Measurements from ENCODE around the gene SPSB4.
"Not testable (repeated sequence)": the region's sequence is repeated elsewhere in the genome, so short reads cannot be mapped to it uniquely, and the experiment has no call there.

The SPSB4 gene

GRCh38 chr3:141111364-141112155 is 60.4 kb downstream of the SPSB4 start:
- Histone ChIP-seq H3K4me2 (ENCODE audit: low read length, poor library complexity, severe bottlenecking) (no peak overlapping the region), H3K9ac (ENCODE audit: low read length) (no peak overlapping the region), H3K9me3 (ENCODE audit: control insufficient read depth, low read length) (peaks cover 7% of the 10 kb centered on the region), H3K4ac (ENCODE audit: low read depth in 1 of 2, low read length in 2 of 2) (no peak overlapping the region), H4K91ac (ENCODE audit: low read length) (no peak overlapping the region), H2BK5ac (ENCODE audit: low read depth, low read length, poor library complexity, severe bottlenecking) (no peak overlapping the region), H3K36me3 (ENCODE audit: control insufficient read depth in 1 of 2, insufficient read depth in 2 of 2, low read depth in 1 of 2, low read length in 2 of 2) (no peaks in the 10 kb centered on the region), H2BK15ac (ENCODE audit: low read depth, poor library complexity, severe bottlenecking) (no peak overlapping the region), H3K4me3 (ENCODE audit: insufficient read depth in 1 of 2, low read depth in 1 of 2, low read length in 2 of 2) (no peak overlapping the region), H2AFZ (ENCODE audit: low read depth, low read length) (no peak overlapping the region), H3K79me1 (replicated peaks; ENCODE audit: low read length, poor library complexity, severe bottlenecking) (no peaks in the 10 kb centered on the region), H4K8ac (ENCODE audit: low read length) (no peak overlapping the region), H3K14ac (ENCODE audit: low read length in 2 of 2) (no peak overlapping the region), H3K27me3 (ENCODE audit: control insufficient read depth in 1 of 2, insufficient read depth in 1 of 2, low read length in 2 of 2) (peaks cover 0 to 24% of the 10 kb centered on the region in 2 experiments), H2AK5ac (ENCODE audit: low read length, severe bottlenecking) (no peak overlapping the region), H3K27ac (ENCODE audit: low read length, poor library complexity, severe bottlenecking) (no peak overlapping the region), H2BK120ac (ENCODE audit: low read depth, low read length) (no peak overlapping the region), H3K23ac (ENCODE audit: low read length in 2 of 2) (no peak overlapping the region), H2BK12ac (ENCODE audit: low read length in 2 of 2) (no peak overlapping the region), H3K4me1 (ENCODE audit: control insufficient read depth, insufficient read depth, low read depth, low read length) (peaks cover 2% of the 10 kb centered on the region), H3K18ac (ENCODE audit: low read depth in 1 of 2, low read length in 2 of 2) (no peak overlapping the region)
- DNase-seq: no peak
- 86% methylated on average over 12 of the region's 12 CpGs for WGBS

- no peak overlapping the region for H2AFZ ChIP-seq (ENCODE audit: low read depth, low read length)
- H3K27ac ChIP-seq (ENCODE audit: low read length, poor library complexity, severe bottlenecking): no peak overlapping the region
- H3K14ac ChIP-seq (ENCODE audit: low read length in 2 of 2): no peak overlapping the region
- no peak overlapping the region for H2AK5ac ChIP-seq (ENCODE audit: low read length, severe bottlenecking)
- no peak overlapping the region for H3K23ac ChIP-seq (ENCODE audit: low read length in 2 of 2)
- peaks cover 7% of the 10 kb centered on the region for H3K9me3 ChIP-seq (ENCODE audit: control insufficient read depth, low read length)
- H3K27me3 ChIP-seq (ENCODE audit: control insufficient read depth in 1 of 2, insufficient read depth in 1 of 2, low read length in 2 of 2): peaks cover 0 to 17% of the 10 kb centered on the region in 2 experiments
- no peak overlapping the region for H2BK12ac ChIP-seq (ENCODE audit: low read length in 2 of 2)
- 96% methylated on average over 2 of the region's 3 CpGs for WGBS
- no peak overlapping the region for H3K4me2 ChIP-seq (ENCODE audit: low read length, poor library complexity, severe bottlenecking)
- no peak overlapping the region for H4K8ac ChIP-seq (ENCODE audit: low read length)
- no peak for DNase-seq
- no peak overlapping the region for H2BK120ac ChIP-seq (ENCODE audit: low read depth, low read length)
- H3K4me3 ChIP-seq (ENCODE audit: insufficient read depth in 1 of 2, low read depth in 1 of 2, low read length in 2 of 2): no peak overlapping the region
- no peak overlapping the region for H3K4ac ChIP-seq (ENCODE audit: low read depth in 1 of 2, low read length in 2 of 2)
- no peaks in the 10 kb centered on the region for H3K36me3 ChIP-seq (ENCODE audit: control insufficient read depth in 1 of 2, insufficient read depth in 2 of 2, low read depth in 1 of 2, low read length in 2 of 2)
- peaks cover 2% of the 10 kb centered on the region for H3K4me1 ChIP-seq (ENCODE audit: control insufficient read depth, insufficient read depth, low read depth, low read length)
- H3K79me1 ChIP-seq (replicated peaks; ENCODE audit: low read length, poor library complexity, severe bottlenecking): no peaks in the 10 kb centered on the region
- H3K9ac ChIP-seq (ENCODE audit: low read length): no peak overlapping the region
- H2BK15ac ChIP-seq (ENCODE audit: low read depth, poor library complexity, severe bottlenecking): no peak overlapping the region
- no peak overlapping the region for H2BK5ac ChIP-seq (ENCODE audit: low read depth, low read length, poor library complexity, severe bottlenecking)
- no peak overlapping the region for H3K18ac ChIP-seq (ENCODE audit: low read depth in 1 of 2, low read length in 2 of 2)
- H4K91ac ChIP-seq (ENCODE audit: low read length): no peak overlapping the region
Measured at GRCh38 chr3:141112686-141113297, 61.6 kb downstream of the SPSB4 start.

GRCh38 chr3:141113680-141114079 is 62.5 kb downstream of the SPSB4 start:
- H2BK120ac ChIP-seq (ENCODE audit: low read depth, low read length); H4K8ac ChIP-seq (ENCODE audit: low read length); H3K79me1 ChIP-seq (replicated peaks; ENCODE audit: low read length, poor library complexity, severe bottlenecking); H3K4me2 ChIP-seq (ENCODE audit: low read length, poor library complexity, severe bottlenecking); H3K18ac ChIP-seq (ENCODE audit: low read depth in 1 of 2, low read length in 2 of 2); H2BK15ac ChIP-seq (ENCODE audit: low read depth, poor library complexity, severe bottlenecking); H2BK12ac ChIP-seq (ENCODE audit: low read length in 2 of 2); H3K4me1 ChIP-seq (ENCODE audit: control insufficient read depth, insufficient read depth, low read depth, low read length); H2AFZ ChIP-seq (ENCODE audit: low read depth, low read length); DNase-seq; H3K4me3 ChIP-seq (ENCODE audit: insufficient read depth in 1 of 2, low read depth in 1 of 2, low read length in 2 of 2); H3K23ac ChIP-seq (ENCODE audit: low read length in 2 of 2); H3K4ac ChIP-seq (ENCODE audit: low read depth in 1 of 2, low read length in 2 of 2); H2BK5ac ChIP-seq (ENCODE audit: low read depth, low read length, poor library complexity, severe bottlenecking); H3K14ac ChIP-seq (ENCODE audit: low read length in 2 of 2); H2AK5ac ChIP-seq (ENCODE audit: low read length, severe bottlenecking); H3K9me3 ChIP-seq (ENCODE audit: control insufficient read depth, low read length); H4K91ac ChIP-seq (ENCODE audit: low read length); H3K36me3 ChIP-seq (ENCODE audit: control insufficient read depth in 1 of 2, insufficient read depth in 2 of 2, low read depth in 1 of 2, low read length in 2 of 2); H3K9ac ChIP-seq (ENCODE audit: low read length); H3K27ac ChIP-seq (ENCODE audit: low read length, poor library complexity, severe bottlenecking): not testable (repeated sequence)
- H3K27me3 ChIP-seq (ENCODE audit: control insufficient read depth in 1 of 2, insufficient read depth in 1 of 2, low read length in 2 of 2): peaks cover 0 to 13% of the 10 kb centered on the region in 2 experiments
- WGBS: 95% methylated on average over 4 of the region's 6 CpGs

GRCh38 chr3:141114179-141114745 is 63.1 kb downstream of the SPSB4 start:
- Histone ChIP-seq H3K9ac (ENCODE audit: low read length) (no peak overlapping the region), H2AK5ac (ENCODE audit: low read length, severe bottlenecking) (no peak overlapping the region), H3K4me2 (ENCODE audit: low read length, poor library complexity, severe bottlenecking) (no peak overlapping the region), H3K27ac (ENCODE audit: low read length, poor library complexity, severe bottlenecking) (no peak overlapping the region), H2BK12ac (ENCODE audit: low read length in 2 of 2) (no peak overlapping the region), H3K36me3 (ENCODE audit: control insufficient read depth in 1 of 2, insufficient read depth in 2 of 2, low read depth in 1 of 2, low read length in 2 of 2) (no peaks in the 10 kb centered on the region), H2AFZ (ENCODE audit: low read depth, low read length) (no peak overlapping the region), H3K4me1 (ENCODE audit: control insufficient read depth, insufficient read depth, low read depth, low read length) (peaks cover 2% of the 10 kb centered on the region), H3K9me3 (ENCODE audit: control insufficient read depth, low read length) (peaks cover 7% of the 10 kb centered on the region), H3K23ac (ENCODE audit: low read length in 2 of 2) (no peak overlapping the region), H3K4me3 (ENCODE audit: insufficient read depth in 1 of 2, low read depth in 1 of 2, low read length in 2 of 2) (no peak overlapping the region), H4K91ac (ENCODE audit: low read length) (no peak overlapping the region), H3K4ac (ENCODE audit: low read depth in 1 of 2, low read length in 2 of 2) (no peak overlapping the region), H3K18ac (ENCODE audit: low read depth in 1 of 2, low read length in 2 of 2) (no peak overlapping the region), H3K79me1 (replicated peaks; ENCODE audit: low read length, poor library complexity, severe bottlenecking) (no peaks in the 10 kb centered on the region), H3K14ac (ENCODE audit: low read length in 2 of 2) (no peak overlapping the region), H2BK120ac (ENCODE audit: low read depth, low read length) (no peak overlapping the region), H2BK15ac (ENCODE audit: low read depth, poor library complexity, severe bottlenecking) (no peak overlapping the region), H4K8ac (ENCODE audit: low read length) (no peak overlapping the region), H3K27me3 (ENCODE audit: control insufficient read depth in 1 of 2, insufficient read depth in 1 of 2, low read length in 2 of 2) (peaks cover 0 to 12% of the 10 kb centered on the region in 2 experiments), H2BK5ac (ENCODE audit: low read depth, low read length, poor library complexity, severe bottlenecking) (no peak overlapping the region)
- DNase-seq: no peak
- WGBS: 86% methylated on average over 10 of the region's 10 CpGs
